Adipocyte (in vitro differentiated cells): ENCODE results near the gene SECTM1.

ENCODE experiments used
- DNase-seq: peaks from one replicate; pipeline ENCODE4 v3.0.0-alpha.2; 2015; ENCODE audit warnings: low read depth
- H3K27me3 ChIP-seq: replicated peaks from 2 replicates; pipeline ENCODE4 v1.7.0; 2013; ENCODE audit warnings: mild to moderate bottlenecking, low read length, moderate library complexity; ENCODE audit not compliant: control insufficient read depth, insufficient read depth
- H3K36me3 ChIP-seq: 2 replicates; pipeline ENCODE4 v1.7.0; 2013; ENCODE audit warnings: low read length, mild to moderate bottlenecking, moderate library complexity; ENCODE audit not compliant: control insufficient read depth, insufficient read depth, severe bottlenecking
- H3K4me1 ChIP-seq: 2 replicates; pipeline ENCODE4 v1.7.0; 2013; ENCODE audit warnings: mild to moderate bottlenecking, low read length, moderate library complexity; ENCODE audit not compliant: control insufficient read depth, insufficient read depth
- H3K4me3 ChIP-seq: 2 replicates; pipeline ENCODE4 v1.7.0; 2013; ENCODE audit warnings: mild to moderate bottlenecking, low read length, moderate library complexity
- H3K9ac ChIP-seq: 2 replicates; pipeline ENCODE4 v1.7.0; 2013; ENCODE audit warnings: mild to moderate bottlenecking, low read length, moderate library complexity
- H3K9me3 ChIP-seq: 2 replicates; pipeline ENCODE4 v1.7.0; 2013; ENCODE audit warnings: mild to moderate bottlenecking, low read length, moderate library complexity; ENCODE audit not compliant: control insufficient read depth

The SECTM1 gene

DNA sequence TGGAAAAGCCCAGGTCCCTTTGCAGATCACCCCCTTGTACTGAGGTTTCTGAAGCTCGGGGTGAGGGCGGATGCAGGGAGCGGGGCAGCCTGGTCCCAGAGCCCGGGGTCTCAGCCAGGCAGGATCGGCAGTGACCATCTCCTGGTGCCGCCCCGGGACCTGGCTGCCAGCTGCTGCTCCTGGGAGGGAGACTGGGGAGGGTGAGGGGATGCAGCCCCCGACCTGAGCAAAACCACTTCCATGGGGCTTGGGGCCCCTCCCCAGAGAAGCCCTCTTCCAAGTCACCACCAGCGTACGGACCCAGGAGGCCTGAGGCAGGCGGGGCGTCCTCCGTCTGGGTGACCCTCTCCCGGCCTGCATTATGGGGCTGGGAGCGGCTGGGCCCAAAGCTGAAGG, 31.0 kb downstream of the SECTM1 start:
- DNase-seq: no peak
- Histone ChIP-seq H3K4me3 (no peak overlapping the region), H3K9ac (no peak overlapping the region), H3K27me3 (no peaks in the 10 kb centered on the region), H3K36me3 (no peaks in the 10 kb centered on the region), H3K4me1 (peaks cover 11% of the 10 kb centered on the region), H3K9me3 (no peaks in the 10 kb centered on the region)

DNA sequence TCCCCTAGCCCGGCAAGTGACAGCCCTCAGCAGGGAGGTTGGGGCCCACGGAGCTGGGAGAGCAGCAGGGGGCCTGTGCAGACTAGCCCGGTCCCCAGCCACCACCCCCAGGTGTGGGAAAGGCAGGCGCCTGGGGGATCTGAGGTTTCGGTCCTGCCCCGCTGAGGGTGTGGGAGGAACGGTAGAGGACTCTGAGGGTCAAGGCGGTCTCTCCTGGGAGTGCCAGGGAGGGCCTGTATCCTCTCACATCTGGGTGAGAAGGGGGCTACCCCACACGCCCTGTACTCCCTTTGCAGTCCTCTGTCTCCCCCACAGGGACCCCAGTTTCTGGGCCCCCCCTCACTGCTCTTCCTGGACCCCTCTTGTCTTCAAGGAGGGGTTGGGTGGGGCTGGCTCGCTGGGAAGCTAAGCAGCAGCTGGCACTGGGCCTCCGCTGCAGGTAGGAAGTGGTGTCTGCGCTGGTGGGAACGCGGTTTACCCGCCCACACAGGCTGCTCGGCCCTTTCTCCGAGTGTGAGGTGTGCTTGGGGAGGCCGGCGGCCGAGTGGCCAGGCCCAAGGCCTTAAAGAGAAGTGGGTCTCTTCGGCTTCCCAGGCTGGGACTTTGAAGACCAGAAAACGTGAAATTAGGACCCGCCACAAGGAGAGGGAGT, 31.5 kb downstream of the SECTM1 start:
- Histone ChIP-seq H3K36me3 (no peaks in the 10 kb centered on the region), H3K9ac (no peak overlapping the region), H3K27me3 (no peaks in the 10 kb centered on the region), H3K4me1 (peaks cover 16% of the 10 kb centered on the region), H3K4me3 (no peak overlapping the region), H3K9me3 (no peaks in the 10 kb centered on the region)
- DNase-seq: no peak

DNA sequence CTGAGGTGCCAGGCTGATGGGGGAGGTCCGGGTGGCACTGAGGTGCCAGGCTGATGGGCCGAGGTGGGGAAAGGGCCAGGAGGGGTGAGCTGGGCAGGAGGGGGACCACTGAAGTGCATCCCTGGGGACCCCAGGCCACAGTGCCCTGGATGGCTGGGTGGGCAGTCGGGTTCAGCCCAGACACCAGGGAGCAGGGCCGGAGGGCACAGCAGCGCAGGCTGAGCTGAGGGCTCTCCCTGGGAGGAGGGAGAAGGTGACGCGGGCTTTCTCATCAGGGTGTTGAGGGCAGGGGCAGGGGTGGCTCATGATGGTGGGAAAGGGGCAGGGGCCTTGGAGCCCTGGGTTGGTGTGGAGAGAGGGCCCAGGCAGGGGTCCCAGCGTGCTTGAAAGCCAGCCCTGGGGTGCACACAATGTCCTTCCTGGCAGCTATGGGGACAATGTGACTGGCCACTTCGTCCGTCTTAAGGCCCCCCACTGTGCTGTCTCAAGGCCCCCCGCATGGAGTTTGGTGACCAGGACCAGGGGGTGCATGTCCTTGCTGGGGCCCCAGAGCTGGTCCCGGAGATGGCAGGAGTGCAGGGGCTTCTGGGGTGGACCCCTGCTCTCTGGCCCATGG, 32.2 kb downstream of the SECTM1 start:
- Histone ChIP-seq H3K36me3 (no peaks in the 10 kb centered on the region), H3K9ac (no peak overlapping the region), H3K9me3 (no peaks in the 10 kb centered on the region), H3K27me3 (no peaks in the 10 kb centered on the region), H3K4me1 (peaks cover 16% of the 10 kb centered on the region), H3K4me3 (no peak overlapping the region)
- DNase-seq: no peak

DNA sequence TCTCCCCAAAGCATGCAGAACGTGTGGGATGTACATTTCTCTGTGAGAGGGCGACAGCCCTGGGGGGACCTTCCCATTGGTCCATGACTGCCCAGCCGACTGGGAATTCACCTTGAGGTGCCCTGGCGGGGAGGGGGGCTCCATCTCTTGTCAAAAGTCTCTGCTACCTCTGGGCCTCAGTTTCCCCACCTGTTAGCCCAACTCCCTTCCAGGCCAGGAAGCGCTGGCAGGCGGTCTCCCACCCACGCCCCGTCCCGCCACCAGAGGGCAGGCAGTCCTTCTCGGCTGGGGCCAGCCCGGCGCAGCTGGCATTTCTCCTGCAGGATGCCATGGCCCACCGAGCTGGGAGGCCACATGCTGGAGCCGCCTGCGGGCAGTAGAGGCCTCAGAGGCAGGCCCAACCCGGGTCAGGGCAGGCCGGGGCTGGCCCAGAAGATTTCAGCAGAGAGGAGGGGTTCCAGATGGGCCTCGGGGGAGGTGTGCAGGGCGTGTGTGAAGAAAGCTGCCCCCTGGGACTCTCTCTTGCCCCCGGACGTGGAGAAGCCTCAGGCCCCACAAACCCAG, 32.8 kb downstream of the SECTM1 start:
- Histone ChIP-seq H3K4me3 (no peak overlapping the region), H3K9me3 (no peaks in the 10 kb centered on the region), H3K4me1 (peaks cover 16% of the 10 kb centered on the region), H3K36me3 (no peaks in the 10 kb centered on the region), H3K9ac (no peak overlapping the region), H3K27me3 (no peaks in the 10 kb centered on the region)
- peak; percentile 77 for DNase-seq

DNA sequence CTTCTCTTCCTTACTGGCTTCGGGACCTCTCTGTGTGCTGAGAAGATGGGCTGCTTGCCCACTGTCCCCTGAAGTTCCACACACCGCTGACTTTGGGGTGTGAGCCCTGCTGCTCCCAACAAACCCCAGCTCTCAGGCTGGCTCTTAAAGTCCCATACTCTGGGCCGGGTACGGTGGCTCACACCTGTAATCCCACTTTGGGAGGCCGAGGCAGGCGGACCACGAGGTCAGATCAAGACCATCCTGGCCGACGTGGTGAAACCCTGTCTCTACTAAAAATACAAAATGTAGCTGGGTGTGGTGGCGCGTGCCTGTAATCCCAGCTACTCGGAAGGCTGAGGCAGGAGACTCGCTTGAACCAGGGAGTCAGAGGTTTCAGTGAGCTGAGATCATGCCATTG, 33.3 kb downstream of the SECTM1 start:
- DNase-seq: no peak
- no peaks in the 10 kb centered on the region for H3K36me3 ChIP-seq
- peaks cover 16% of the 10 kb centered on the region for H3K4me1 ChIP-seq
- H3K27me3 ChIP-seq: no peaks in the 10 kb centered on the region
- H3K9ac ChIP-seq: no peak overlapping the region
- H3K9me3 ChIP-seq: no peaks in the 10 kb centered on the region
- no peak overlapping the region for H3K4me3 ChIP-seq

DNA sequence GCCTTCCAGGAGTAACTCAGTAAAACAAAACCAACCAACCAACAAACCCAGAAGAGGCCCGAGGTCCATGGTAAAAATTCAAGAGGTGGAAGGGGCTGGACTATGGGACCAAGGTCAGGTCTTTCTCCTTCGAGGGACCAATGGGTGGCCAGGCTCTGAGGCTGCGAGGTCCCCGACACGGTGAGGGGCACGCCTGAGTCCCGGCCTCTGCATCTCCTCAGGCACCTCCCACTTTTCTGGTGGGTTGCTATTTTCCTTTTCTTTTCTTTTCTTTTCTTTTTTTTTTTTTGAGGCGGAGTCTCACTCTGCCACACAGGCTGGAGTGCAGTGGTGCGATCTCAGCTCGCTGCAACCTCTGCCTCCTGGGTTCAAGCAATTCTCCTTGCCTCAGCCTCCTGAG, 34.1 kb downstream of the SECTM1 start:
- Histone ChIP-seq H3K36me3 (no peaks in the 10 kb centered on the region), H3K9me3 (no peaks in the 10 kb centered on the region), H3K4me3 (no peak overlapping the region), H3K9ac (no peak overlapping the region), H3K4me1 (peaks cover 18% of the 10 kb centered on the region), H3K27me3 (no peaks in the 10 kb centered on the region)
- no peak for DNase-seq

DNA sequence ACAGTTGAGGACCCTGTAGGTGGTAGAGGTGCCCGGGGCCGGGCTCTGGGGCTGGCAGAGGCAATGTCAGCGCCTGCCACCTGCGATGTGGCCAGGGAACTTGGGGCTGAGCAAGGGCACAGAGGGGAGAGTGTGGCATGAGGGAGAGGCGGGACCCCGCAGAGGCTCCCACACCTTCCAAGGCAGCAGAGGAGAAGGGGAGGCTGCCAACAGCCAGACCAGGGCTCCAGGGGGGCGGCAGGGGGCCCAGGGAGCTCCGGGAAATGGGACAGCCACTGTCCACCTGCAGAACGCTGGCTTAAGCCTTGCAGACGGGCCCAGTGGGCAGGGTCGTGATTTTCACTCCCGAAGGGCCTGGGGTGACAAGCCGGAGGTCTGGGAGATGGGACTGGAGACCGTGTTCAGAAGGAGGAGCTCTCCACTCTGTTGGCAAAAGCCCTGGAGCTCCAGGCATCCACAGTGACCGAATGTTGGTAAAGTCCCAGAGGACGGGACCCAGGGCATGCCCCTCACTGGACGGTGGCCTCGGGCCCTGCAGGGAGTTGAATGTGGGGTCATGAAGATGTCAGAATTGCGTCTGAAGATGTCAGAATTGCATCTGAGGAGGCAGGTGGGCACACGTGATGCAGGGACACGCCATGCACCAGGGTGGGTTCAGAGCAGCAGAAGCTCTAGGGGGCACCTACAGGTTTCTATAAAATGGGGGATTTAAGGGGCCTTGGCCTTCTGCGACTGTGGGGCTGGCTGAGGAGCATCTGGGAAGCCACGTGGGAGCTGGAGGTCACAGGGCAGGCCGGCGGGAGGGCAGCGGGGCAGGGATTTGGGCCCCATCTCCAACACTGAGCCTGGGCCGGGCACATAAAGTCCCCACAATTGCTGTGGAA, 34.8 kb downstream of the SECTM1 start:
- Histone ChIP-seq H3K4me1 (peaks cover 25% of the 10 kb centered on the region), H3K27me3 (no peaks in the 10 kb centered on the region), H3K9ac (peak overlapping the region; percentile 85), H3K9me3 (no peaks in the 10 kb centered on the region), H3K36me3 (no peaks in the 10 kb centered on the region), H3K4me3 (peak overlapping the region; percentile 80)
- DNase-seq: no peak

DNA sequence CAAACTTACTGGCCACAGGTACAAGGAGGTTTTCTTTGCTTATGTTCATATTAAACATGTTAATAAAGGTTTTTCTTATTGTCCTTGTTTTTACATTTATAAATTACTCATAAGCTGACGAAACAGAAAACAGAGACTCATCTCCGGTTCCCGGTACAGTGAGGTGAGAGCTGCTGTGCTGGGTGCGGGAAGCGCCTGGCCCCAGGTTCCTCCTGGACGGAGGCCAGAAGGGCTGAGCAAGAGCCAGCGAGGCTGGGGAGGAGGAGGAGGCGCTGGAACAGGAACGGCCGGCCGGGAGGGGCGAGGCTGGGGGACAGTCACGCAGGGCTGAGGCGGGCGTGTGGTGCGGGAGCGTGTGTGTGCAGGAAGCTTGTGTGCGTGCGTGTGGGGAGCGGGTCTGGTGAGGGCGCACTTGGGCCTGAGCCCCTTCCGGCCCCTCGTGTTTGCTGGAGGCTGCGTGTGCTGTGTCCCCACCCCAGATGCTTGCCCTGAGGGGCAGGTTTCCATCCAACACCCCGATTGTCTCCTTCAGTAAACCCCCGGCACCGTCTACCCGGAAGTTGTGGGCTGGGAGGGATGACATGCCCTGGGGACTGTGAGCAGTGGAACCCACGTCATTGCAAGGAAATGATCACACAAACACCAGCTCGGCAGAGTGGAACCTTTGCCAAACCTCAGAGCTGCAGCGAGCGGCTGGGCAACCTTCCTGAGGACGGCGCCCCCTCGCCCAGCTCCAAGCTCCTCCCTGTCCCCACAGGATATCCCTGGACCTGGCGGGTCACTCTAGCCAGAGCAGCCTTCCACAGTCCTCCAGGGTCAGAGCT, 35.6 kb downstream of the SECTM1 start:
- H3K4me3 ChIP-seq: peak overlapping the region; percentile 80
- peak; percentile 92 for DNase-seq
- H3K27me3 ChIP-seq: no peaks in the 10 kb centered on the region
- H3K36me3 ChIP-seq: no peaks in the 10 kb centered on the region
- H3K9ac ChIP-seq: peak overlapping the region; percentile 85
- H3K4me1 ChIP-seq: peaks cover 28% of the 10 kb centered on the region
- H3K9me3 ChIP-seq: no peaks in the 10 kb centered on the region

DNA sequence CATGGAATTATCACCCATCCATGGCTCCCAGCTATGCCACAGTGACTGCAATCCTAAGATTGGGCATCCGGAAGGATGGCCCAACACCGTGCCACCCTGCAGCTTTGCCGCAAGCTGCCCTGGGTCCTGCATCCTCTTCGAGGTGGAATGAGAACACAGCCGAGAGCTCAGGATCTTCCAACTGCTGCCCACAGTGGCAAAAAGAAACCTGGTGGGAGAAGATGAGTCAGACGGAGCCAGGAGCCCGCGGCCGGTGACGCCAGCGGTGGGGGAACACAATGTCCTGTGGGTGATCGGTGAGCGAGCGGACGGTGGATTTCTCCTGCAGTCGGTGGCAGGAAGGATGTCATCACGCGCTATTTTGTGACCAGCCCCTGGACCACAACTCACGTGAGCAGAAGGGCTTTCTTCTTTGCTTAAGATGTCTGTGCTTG, 36.3 kb downstream of the SECTM1 start:
- Histone ChIP-seq H3K27me3 (no peaks in the 10 kb centered on the region), H3K4me1 (peaks cover 28% of the 10 kb centered on the region), H3K4me3 (peak overlapping the region; percentile 80), H3K36me3 (no peaks in the 10 kb centered on the region), H3K9ac (peak overlapping the region; percentile 85), H3K9me3 (no peaks in the 10 kb centered on the region)
- peak; percentile 93 for DNase-seq

DNA sequence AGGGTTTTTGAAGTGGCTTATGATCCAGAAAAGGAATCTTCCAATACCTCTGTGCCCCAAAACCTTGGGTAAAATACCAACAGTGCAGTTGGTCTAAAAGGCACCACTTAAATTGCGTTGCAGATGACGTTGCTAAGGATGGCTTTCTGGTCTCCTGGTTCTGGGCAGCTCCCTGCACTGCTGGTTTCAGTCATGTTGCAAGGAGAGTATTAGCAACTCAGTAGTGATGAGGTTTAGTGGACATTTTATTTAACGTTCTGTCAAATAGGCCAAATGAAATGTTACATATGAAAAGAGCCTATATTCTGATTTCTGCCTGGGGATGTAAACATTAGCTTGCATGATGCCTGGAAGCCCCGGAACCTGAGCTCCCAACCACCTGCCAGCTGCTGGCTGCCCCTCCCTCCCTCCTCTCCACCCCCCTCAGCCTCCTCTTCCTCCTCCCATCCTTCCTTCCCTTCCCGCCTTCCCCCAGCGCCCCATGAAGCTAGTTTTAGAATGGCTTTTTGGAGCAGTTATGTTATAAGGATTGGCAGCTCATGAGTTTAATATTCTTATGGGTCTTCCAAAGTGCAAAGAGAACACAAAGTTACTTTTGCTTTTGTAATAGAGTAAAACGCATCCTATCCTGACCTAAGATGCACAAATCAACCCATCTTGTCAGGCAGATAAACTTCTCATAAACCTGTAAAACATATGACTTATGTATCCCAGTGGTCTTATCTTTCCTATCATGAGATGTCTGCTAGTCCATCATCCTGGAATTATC, 36.9 kb downstream of the SECTM1 start:
- H3K4me3 ChIP-seq: no peak overlapping the region
- peaks cover 33% of the 10 kb centered on the region for H3K4me1 ChIP-seq
- H3K9me3 ChIP-seq: no peaks in the 10 kb centered on the region
- no peak for DNase-seq
- no peaks in the 10 kb centered on the region for H3K27me3 ChIP-seq
- no peaks in the 10 kb centered on the region for H3K36me3 ChIP-seq
- H3K9ac ChIP-seq: no peak overlapping the region
